Stimulated activated CD8-positive, alpha-beta memory T cell treated with anti-CD3 and anti-CD28 coated beads, Interleukin-7, amount 100 ng/mL, for 1 hour (primary cell): ENCODE data around the gene NBL1.
A peak's percentile ranks its signal among the peaks of the same experiment; 100 is the strongest.

ENCODE experiments used
- DNase-seq, 2 donors: peaks; one replicate each; pipeline ENCODE4 v3.0.0-alpha.2; 2020; ENCODE audit warnings: low read depth in 2 of 2

The NBL1 gene

GRCh38 chr1:19696820-19697219 is 52.7 kb downstream of the NBL1 start:
- no peak for DNase-seq

GRCh38 chr1:19698181-19698580 is 54.1 kb downstream of the NBL1 start:
- DNase-seq = no peak

GRCh38 chr1:19700079-19700777 is 56.1 kb downstream of the NBL1 start:
- DNase-seq = no peak

DNA sequence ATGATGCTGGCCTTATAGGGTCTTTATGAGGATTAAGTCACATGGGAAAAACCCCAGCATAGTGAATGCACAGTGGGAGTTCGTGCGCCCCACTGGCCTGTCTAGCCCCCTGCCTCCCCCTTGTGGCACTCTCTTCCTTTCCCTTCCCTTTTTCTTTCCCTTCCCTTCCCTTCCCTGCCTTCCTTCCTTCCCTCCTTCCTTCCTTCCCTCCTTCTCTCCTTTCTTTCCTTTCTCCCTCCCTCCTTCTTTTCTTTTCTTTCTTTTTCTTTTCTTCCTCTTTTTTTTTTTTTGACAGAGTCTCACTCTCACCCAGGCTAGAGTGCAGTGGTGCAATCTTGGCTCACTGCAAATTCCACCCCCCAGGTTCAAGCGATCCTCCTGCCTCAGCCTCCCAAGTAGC is 59.2 kb downstream of the NBL1 start:
- no peak for DNase-seq

DNA sequence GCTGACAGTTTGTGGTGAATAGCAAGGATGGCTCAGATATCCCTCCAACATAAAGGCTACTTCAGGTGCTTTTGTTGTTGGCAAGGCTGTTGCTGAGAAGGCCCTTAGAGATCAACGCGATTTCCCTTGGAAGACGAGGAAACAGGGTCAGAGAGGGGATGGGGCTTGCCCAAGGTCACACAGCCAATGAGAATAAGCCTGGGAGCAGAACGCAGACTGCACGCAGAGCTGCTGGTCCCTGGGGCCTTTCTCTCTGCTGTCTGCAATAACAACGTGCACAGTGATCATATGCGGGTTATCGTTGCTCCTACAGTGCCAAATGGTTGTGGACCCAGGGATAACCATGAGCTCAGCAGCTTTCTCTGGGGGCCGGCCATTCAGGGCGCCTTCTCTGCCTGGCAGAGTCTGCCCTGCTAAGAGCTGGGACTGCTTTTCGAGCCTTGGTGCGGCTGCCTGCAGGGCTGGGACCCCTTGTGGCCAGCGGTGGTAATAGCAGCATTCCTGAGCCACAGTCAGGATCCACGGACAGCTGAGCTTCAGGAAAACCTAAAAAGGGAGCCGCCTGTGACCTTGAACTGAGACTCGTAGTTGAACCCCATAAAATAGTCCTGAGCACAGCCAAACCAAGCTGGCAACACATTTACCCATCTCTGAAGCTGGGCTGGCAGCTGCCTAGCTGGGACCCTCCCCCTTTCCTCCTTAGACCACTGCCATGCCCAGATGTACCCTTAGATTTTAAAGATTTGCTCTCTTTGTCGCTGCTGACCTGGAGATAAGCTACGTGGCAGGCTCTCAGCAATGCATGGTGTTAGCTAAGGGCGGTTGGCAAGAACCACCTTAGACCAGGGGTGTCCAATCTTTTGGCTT is 60.4 kb downstream of the NBL1 start:
- DNase-seq = peak in 1 of 2 donors; percentile 42

GRCh38 chr1:19705464-19705863 is 61.4 kb downstream of the NBL1 start:
- DNase-seq = no peak

DNA sequence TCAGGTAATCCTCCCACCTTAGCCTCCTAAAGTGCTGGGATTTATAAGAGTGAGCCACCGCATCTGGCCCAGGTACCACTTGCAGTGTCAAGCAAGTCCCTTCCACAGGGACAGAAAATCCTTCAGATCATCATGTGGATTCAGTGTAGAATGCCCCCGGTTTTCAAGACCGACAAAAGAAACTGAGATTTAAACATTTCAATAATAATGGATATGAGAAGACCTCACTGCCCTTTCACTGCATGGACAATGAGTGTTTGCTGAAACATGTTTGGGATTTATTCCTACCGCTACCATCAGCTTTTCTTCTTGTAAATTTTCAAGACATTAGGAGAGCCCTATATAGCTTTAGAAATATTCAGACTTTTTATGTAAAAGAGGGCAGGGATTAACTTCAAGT is 62.0 kb downstream of the NBL1 start:
- no peak for DNase-seq
